HEK293 (cell line): ENCODE data around the gene TAOK3.

Experiments
- HOXC10 ChIP-seq: sonication (generic); formaldehyde crosslinking; IDR thresholded peaks from 2 replicates; pipeline ENCODE4 v1.8.1; 2023; ENCODE audit warnings: mild to moderate bottlenecking, missing genetic modification reagents
- KLF1 ChIP-seq: fragments of 450-650 bp; formaldehyde crosslinking; IDR thresholded peaks from 2 replicates; pipeline ENCODE4 v1.5.1; 2016; ENCODE audit warnings: missing biosample characterization, missing genetic modification characterization
- KLF16 ChIP-seq: fragments of 450-650 bp; formaldehyde crosslinking; IDR thresholded peaks from 2 replicates; pipeline ENCODE4 v1.5.1; 2017; ENCODE audit warnings: missing biosample characterization, missing genetic modification characterization
- OSR2 ChIP-seq: fragments of 450-650 bp; formaldehyde crosslinking; IDR thresholded peaks from 2 replicates; pipeline ENCODE4 v1.5.1; 2016; ENCODE audit warnings: missing biosample characterization, missing genetic modification characterization
- PRDM10 ChIP-seq: fragments of 450-650 bp; formaldehyde crosslinking; IDR thresholded peaks from 2 replicates; pipeline ENCODE4 v1.5.1; 2016; ENCODE audit warnings: missing biosample characterization, missing genetic modification characterization
- PRDM4 ChIP-seq: fragments of 450-650 bp; formaldehyde crosslinking; IDR thresholded peaks from 2 replicates; pipeline ENCODE4 v1.5.1; 2017; ENCODE audit warnings: missing biosample characterization, missing genetic modification characterization
- RBAK ChIP-seq: fragments of 450-650 bp; formaldehyde crosslinking; IDR thresholded peaks from 2 replicates; pipeline ENCODE4 v1.5.1; 2016; ENCODE audit warnings: missing biosample characterization, missing genetic modification characterization
- SETDB1 ChIP-seq: IDR thresholded peaks from one replicate; pipeline ENCODE4 v1.6.1; 2017; ENCODE audit warnings: mild to moderate bottlenecking, low read length, moderate library complexity, mixed read lengths; ENCODE audit not compliant: insufficient read length
- TRIM28 ChIP-seq: IDR thresholded peaks from 2 replicates; pipeline ENCODE4 v1.6.1; 2011; ENCODE audit warnings: low read length, control low read depth, borderline replicate concordance
- ZFP41 ChIP-seq: fragments of 450-650 bp; formaldehyde crosslinking; IDR thresholded peaks from 2 replicates; pipeline ENCODE4 v1.5.1; 2016; ENCODE audit warnings: missing biosample characterization, missing genetic modification characterization, borderline replicate concordance
- ZIC2 ChIP-seq: fragments of 450-650 bp; formaldehyde crosslinking; IDR thresholded peaks from 2 replicates; pipeline ENCODE4 v1.5.1; 2016; ENCODE audit warnings: missing biosample characterization, missing genetic modification characterization
- ZNF175 ChIP-seq: fragments of 450-650 bp; formaldehyde crosslinking; IDR thresholded peaks from 2 replicates; pipeline ENCODE4 v1.5.1; 2016; ENCODE audit warnings: missing biosample characterization, missing genetic modification characterization
- ZNF354C ChIP-seq: fragments of 450-650 bp; formaldehyde crosslinking; IDR thresholded peaks from 2 replicates; pipeline ENCODE4 v1.5.1; 2016; ENCODE audit warnings: missing biosample characterization, missing genetic modification characterization, low read depth, borderline replicate concordance
- ZNF362 ChIP-seq: fragments of 450-650 bp; formaldehyde crosslinking; IDR thresholded peaks from 2 replicates; pipeline ENCODE4 v1.5.1; 2016; ENCODE audit warnings: missing biosample characterization, missing genetic modification characterization
- ZNF449 ChIP-seq: fragments of 450-650 bp; formaldehyde crosslinking; IDR thresholded peaks from 2 replicates; pipeline ENCODE4 v1.5.1; 2017; ENCODE audit warnings: missing biosample characterization, mild to moderate bottlenecking, missing genetic modification characterization, moderate library complexity
- ZNF48 ChIP-seq: fragments of 450-650 bp; formaldehyde crosslinking; IDR thresholded peaks from 2 replicates; pipeline ENCODE4 v1.5.1; 2016; ENCODE audit warnings: missing biosample characterization, missing genetic modification characterization
- ZNF544 ChIP-seq: fragments of 450-650 bp; formaldehyde crosslinking; IDR thresholded peaks from 2 replicates; pipeline ENCODE4 v1.5.0; 2017; ENCODE audit warnings: missing biosample characterization, missing genetic modification characterization
- ZNF561 ChIP-seq: fragments of 450-650 bp; IDR thresholded peaks from 2 replicates; pipeline ENCODE4 v1.5.1; 2018; ENCODE audit warnings: missing biosample characterization, missing genetic modification characterization, borderline replicate concordance
- ZNF580 ChIP-seq: fragments of 450-650 bp; formaldehyde crosslinking; IDR thresholded peaks from 2 replicates; pipeline ENCODE4 v1.5.1; 2016; ENCODE audit warnings: missing biosample characterization, missing genetic modification characterization
- ZNF624 ChIP-seq: fragments of 450-650 bp; formaldehyde crosslinking; IDR thresholded peaks from 2 replicates; pipeline ENCODE4 v1.5.1; 2017; ENCODE audit warnings: missing biosample characterization, missing genetic modification characterization
- ZNF670 ChIP-seq: fragments of 450-650 bp; formaldehyde crosslinking; IDR thresholded peaks from 2 replicates; pipeline ENCODE4 v1.5.1; 2016; ENCODE audit warnings: missing biosample characterization, missing genetic modification characterization, low read depth
- ZNF843 ChIP-seq: fragments of 450-650 bp; formaldehyde crosslinking; IDR thresholded peaks from 2 replicates; pipeline ENCODE4 v1.5.1; 2016; ENCODE audit warnings: missing biosample characterization, missing genetic modification characterization
- ZXDB ChIP-seq: fragments of 450-650 bp; formaldehyde crosslinking; IDR thresholded peaks from 2 replicates; pipeline ENCODE4 v1.5.1; 2016; ENCODE audit warnings: missing biosample characterization, missing genetic modification characterization

The TAOK3 gene

GRCh38 chr12:118330421-118331018, 42.2 kb downstream of the TAOK3 start (continued):
- TF ChIP-seq PRDM10 (peak; percentile 37; the same call in 1 of the 2 replicates), ZNF544 (no peak), SETDB1 (no peak), ZNF843 (tag by site-specific recombination) (peak; percentile 51; the same call in 1 of the 2 replicates), HOXC10 (CRISPR knock-in tag) (no peak), PRDM4 (tag by site-specific recombination) (0 out of 2 replicates have a peak, but pooled peaks have one; percentile 10), ZNF175 (tag by site-specific recombination) (no peak), ZIC2 (tag by site-specific recombination) (no peak), ZNF580 (tag by site-specific recombination) (0 out of 2 replicates have a peak, but pooled peaks have one; percentile 28), ZNF48 (tag by site-specific recombination) (no peak), OSR2 (tag by site-specific recombination) (no peak), ZNF670 (tag by site-specific recombination) (no peak), ZNF624 (tag by site-specific recombination) (no peak), ZXDB (tag by site-specific recombination) (peak; percentile 53), ZFP41 (tag by site-specific recombination) (no peak), RBAK (no peak), KLF16 (tag by site-specific recombination) (no peak), ZNF449 (no peak), ZNF354C (tag by site-specific recombination) (no peak), ZNF362 (peak; percentile 72; the same call in 1 of the 2 replicates), KLF1 (tag by site-specific recombination) (no peak), ZNF561 (tag by site-specific recombination) (no peak), TRIM28 (peak; percentile 73)
- TF ChIP-seq, all 188 proteins: peak for 9
